Measurements from ENCODE around the gene PNN.
"Not testable (repeated sequence)": the region's sequence is repeated elsewhere in the genome, so short reads cannot be mapped to it uniquely, and the experiment has no call there.

PNN gene

GRCh38 chr14:39174560-39175444 lies at the start of gene PNN:
TSS of gene PNN (plus strand) at chr14:39175254. CDS start at chr14:39175280, 26 bp downstream.
- peak; percentile 99 for DNase-seq

GRCh38 chr14:39137835-39138234 lies 37.2 kb upstream of the PNN start:
- not testable (repeated sequence) for DNase-seq

- no peak for DNase-seq
Observed at GRCh38 chr14:39138440-39138839, 36.6 kb upstream of the PNN start.

- no peak for DNase-seq
Observed at GRCh38 chr14:39140170-39140569, 34.9 kb upstream of the PNN start.

- not testable (repeated sequence) for DNase-seq
Observed at GRCh38 chr14:39141623-39142022, 33.4 kb upstream of the PNN start.

GRCh38 chr14:39143226-39143625 lies 31.8 kb upstream of the PNN start:
- DNase-seq: not testable (repeated sequence)

GRCh38 chr14:39145266-39145966 lies 29.6 kb upstream of the PNN start:
- no peak for DNase-seq

GRCh38 chr14:39154594-39155189 lies 20.4 kb upstream of the PNN start:
- no peak for DNase-seq

GRCh38 chr14:39157491-39157890 lies 17.6 kb upstream of the PNN start:
- DNase-seq: no peak

- DNase-seq: no peak
Observed at GRCh38 chr14:39158222-39158858, 16.7 kb upstream of the PNN start.

- DNase-seq: no peak
Observed at GRCh38 chr14:39160494-39160893, 14.6 kb upstream of the PNN start.

GRCh38 chr14:39167797-39168320 lies 7.2 kb upstream of the PNN start:
- not testable (repeated sequence) for DNase-seq

GRCh38 chr14:39168591-39168990 lies 6.5 kb upstream of the PNN start:
- DNase-seq: no peak

GRCh38 chr14:39169541-39169900 lies 5.5 kb upstream of the PNN start:
- no peak for DNase-seq

- DNase-seq: no peak
Observed at GRCh38 chr14:39173198-39173597, 1.9 kb upstream of the PNN start.

GRCh38 chr14:39175445-39176262 lies 600 bp downstream of the PNN start:
- DNase-seq: peak; percentile 39

GRCh38 chr14:39176263-39177167 lies 1.5 kb downstream of the PNN start:
- DNase-seq: no peak

- DNase-seq: no peak
Observed at GRCh38 chr14:39177168-39177545, 2.1 kb downstream of the PNN start.

GRCh38 chr14:39179042-39179441 lies 4.0 kb downstream of the PNN start:
- no peak for DNase-seq

- DNase-seq: no peak
Observed at GRCh38 chr14:39180553-39180952, 5.5 kb downstream of the PNN start.

All from CD4-positive, alpha-beta T cell treated with Interleukin-10 for 1 hour (primary cell).